Trophoblast cell (in vitro differentiated cells and primary cell): ENCODE results near the gene BSPRY.
A peak's percentile ranks its signal among the peaks of the same experiment; 100 is the strongest.

ENCODE experiments used
- DNase-seq, 2 donors: peaks; one replicate each; pipeline ENCODE4 v3.0.0-alpha.2; 2016
- H2AFZ ChIP-seq: 2 replicates; pipeline ENCODE4 v1.6.1; 2013; ENCODE audit warnings: low read length, moderate library complexity, mild to moderate bottlenecking; ENCODE audit not compliant: insufficient read depth, poor library complexity
- H2AK5ac ChIP-seq: 2 replicates; pipeline ENCODE4 v1.6.1; 2013; ENCODE audit warnings: mild to moderate bottlenecking, low read length
- H2BK120ac ChIP-seq: 2 replicates; pipeline ENCODE4 v1.6.1; 2013; ENCODE audit warnings: low read length, mild to moderate bottlenecking, moderate library complexity; ENCODE audit not compliant: insufficient read depth, poor library complexity
- H2BK12ac ChIP-seq: 2 replicates; pipeline ENCODE4 v1.6.1; 2013; ENCODE audit warnings: mild to moderate bottlenecking, low read length, moderate library complexity
- H2BK5ac ChIP-seq: 2 replicates; pipeline ENCODE4 v1.6.1; 2013; ENCODE audit warnings: low read length, low read depth, moderate library complexity, mild to moderate bottlenecking; ENCODE audit not compliant: poor library complexity
- H3K14ac ChIP-seq: 2 replicates; pipeline ENCODE4 v1.6.1; 2013; ENCODE audit warnings: mild to moderate bottlenecking, low read length
- H3K18ac ChIP-seq: 2 replicates; pipeline ENCODE4 v1.6.1; 2013; ENCODE audit warnings: mild to moderate bottlenecking, low read length
- H3K23ac ChIP-seq: 2 replicates; pipeline ENCODE4 v1.6.1; 2013; ENCODE audit warnings: low read length
- H3K27ac ChIP-seq: 2 replicates; pipeline ENCODE4 v1.5.1; 2013; ENCODE audit warnings: low read depth, mild to moderate bottlenecking, inconsistent platforms, low read length, moderate library complexity
- H3K27me3 ChIP-seq: 2 replicates; pipeline ENCODE4 v1.6.1; 2013; ENCODE audit warnings: inconsistent platforms, mild to moderate bottlenecking, low read length, moderate library complexity; ENCODE audit not compliant: insufficient read depth
- H3K36me3 ChIP-seq, 2 experiments: 1 replicate in 1 of 2; 2 replicates in 1 of 2; pipeline ENCODE4 v1.6.1; 2013; ENCODE audit warnings: low read length in 2 of 2, mild to moderate bottlenecking in 2 of 2, moderate library complexity in 1 of 2; ENCODE audit not compliant: insufficient read depth in 2 of 2, control insufficient read depth in 1 of 2
- H3K4ac ChIP-seq: 2 replicates; pipeline ENCODE4 v1.6.1; 2013; ENCODE audit warnings: low read depth, mild to moderate bottlenecking, low read length, moderate library complexity
- H3K4me1 ChIP-seq, 2 experiments: 1 replicate in 1 of 2; 2 replicates in 1 of 2; pipeline ENCODE4 v1.6.1; 2013; ENCODE audit warnings: low read length in 2 of 2, mild to moderate bottlenecking in 2 of 2, moderate library complexity in 1 of 2; ENCODE audit not compliant: insufficient read depth in 2 of 2, control insufficient read depth in 1 of 2
- H3K4me2 ChIP-seq: 2 replicates; pipeline ENCODE4 v1.6.1; 2013; ENCODE audit warnings: inconsistent platforms, mild to moderate bottlenecking, low read length, moderate library complexity
- H3K4me3 ChIP-seq: 2 replicates; pipeline ENCODE4 v1.5.1; 2013; ENCODE audit warnings: mild to moderate bottlenecking, low read depth, low read length, inconsistent platforms
- H3K79me1 ChIP-seq: one replicate; pipeline ENCODE4 v1.6.1; 2013; ENCODE audit warnings: low read length
- H3K79me2 ChIP-seq: 2 replicates; pipeline ENCODE4 v1.6.1; 2013; ENCODE audit warnings: low read length, mild to moderate bottlenecking; ENCODE audit not compliant: control insufficient read depth, insufficient read depth, poor library complexity
- H3K9ac ChIP-seq: 2 replicates; pipeline ENCODE4 v1.6.1; 2013; ENCODE audit warnings: mild to moderate bottlenecking, low read length
- H3K9me3 ChIP-seq: 2 replicates; pipeline ENCODE4 v1.6.1; 2013; ENCODE audit warnings: low read depth, mild to moderate bottlenecking, control low read depth, inconsistent platforms, low read length; ENCODE audit not compliant: insufficient read depth
- H4K12ac ChIP-seq: 2 replicates; pipeline ENCODE4 v1.6.1; 2013; ENCODE audit warnings: low read depth, mild to moderate bottlenecking, low read length, moderate library complexity
- H4K8ac ChIP-seq: 2 replicates; pipeline ENCODE4 v1.6.1; 2013; ENCODE audit warnings: low read depth, mild to moderate bottlenecking, low read length, moderate library complexity
- H4K91ac ChIP-seq: one replicate; pipeline ENCODE4 v1.6.1; 2013; ENCODE audit warnings: low read depth, mild to moderate bottlenecking, low read length, moderate library complexity
- WGBS: extraction: QIAGEN DNeasy Blood & Tissue Kit; methylation state at CpG from one replicate; pipeline ENCODE4 v1.1.7; 2013; ENCODE audit warnings: missing lambda C conversion rate; ENCODE audit not compliant: insufficient read length, insufficient coverage; ENCODE audit errors: extremely low coverage; 5-methylcytosine and 5-hydroxymethylcytosine counted together

Gene BSPRY

DNA sequence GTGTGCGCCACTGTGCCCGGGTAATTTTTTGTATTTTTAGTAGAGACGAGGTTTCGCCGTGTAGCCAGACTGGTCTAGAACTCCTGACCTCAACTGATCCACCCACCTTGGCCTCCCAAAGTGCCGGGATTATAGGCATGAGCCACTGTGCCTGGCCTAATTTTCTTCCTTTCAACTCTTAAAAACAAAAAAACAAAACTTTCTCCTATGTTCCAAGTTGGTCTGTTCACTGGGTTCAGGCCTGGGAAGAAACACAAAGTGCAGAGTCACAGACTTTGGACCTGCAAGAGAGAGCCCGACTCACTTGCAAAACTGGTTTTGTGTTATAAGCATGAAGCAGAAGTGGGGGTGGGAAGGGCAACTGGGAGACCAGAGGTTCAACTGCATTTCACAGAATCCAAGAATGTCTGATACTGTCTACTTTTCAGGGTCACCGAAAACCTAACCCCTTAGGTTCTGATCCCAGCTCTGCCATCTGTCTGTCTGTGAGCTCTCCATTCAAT is 32.6 kb downstream of the BSPRY start:
- H4K8ac ChIP-seq, result no peak overlapping the region
- H2AK5ac ChIP-seq, result no peak overlapping the region
- no peak overlapping the region for H3K4ac ChIP-seq
- H3K9me3 ChIP-seq, result peaks cover under 1% of the 10 kb centered on the region
- no peak overlapping the region for H4K12ac ChIP-seq
- H3K9ac ChIP-seq, result no peak overlapping the region
- peak overlapping the region; percentile 90 for H3K27ac ChIP-seq
- peak overlapping the region; percentile 93 for H2BK5ac ChIP-seq
- peaks cover 17% of the 10 kb centered on the region for H3K79me1 ChIP-seq
- H3K4me3 ChIP-seq, result no peak overlapping the region
- no peaks in the 10 kb centered on the region for H3K27me3 ChIP-seq
- peak overlapping the region; percentile 26 for H3K4me2 ChIP-seq
- peak overlapping the region; percentile 69 for H2BK12ac ChIP-seq
- H2BK120ac ChIP-seq, result peak overlapping the region; percentile 62
- H3K18ac ChIP-seq, result no peak overlapping the region
- peak; percentile 54 to 61 for DNase-seq
- H4K91ac ChIP-seq, result peak overlapping the region; percentile 91
- peak overlapping the region; percentile 70 for H3K14ac ChIP-seq
- WGBS, result no CpG with 5 or more reads among the region's 8 CpGs
- H3K79me2 ChIP-seq, result peaks cover 4% of the 10 kb centered on the region
- H3K23ac ChIP-seq, result no peak overlapping the region
- peaks cover 17 to 27% of the 10 kb centered on the region in 2 experiments for H3K4me1 ChIP-seq
- H3K36me3 ChIP-seq, result peaks cover 0 to 1% of the 10 kb centered on the region in 2 experiments
- H2AFZ ChIP-seq, result no peak overlapping the region

GRCh38 chr9:113386571-113387393 is 37.4 kb downstream of the BSPRY start:
- no peak overlapping the region for H2BK12ac ChIP-seq
- H3K36me3 ChIP-seq, result peaks cover 34 to 37% of the 10 kb centered on the region in 2 experiments
- no peak overlapping the region for H4K91ac ChIP-seq
- no peak overlapping the region for H3K23ac ChIP-seq
- no peak overlapping the region for H3K9ac ChIP-seq
- DNase-seq, result peak; percentile 84 to 85
- peaks cover 7% of the 10 kb centered on the region for H3K9me3 ChIP-seq
- peaks cover 4 to 12% of the 10 kb centered on the region in 2 experiments for H3K4me1 ChIP-seq
- no peak overlapping the region for H2BK5ac ChIP-seq
- no peak overlapping the region for H3K4ac ChIP-seq
- no peaks in the 10 kb centered on the region for H3K27me3 ChIP-seq
- no peak overlapping the region for H3K18ac ChIP-seq
- no peak overlapping the region for H2AK5ac ChIP-seq
- WGBS, result no CpG with 5 or more reads among the region's 4 CpGs
- no peak overlapping the region for H2AFZ ChIP-seq
- no peak overlapping the region for H3K14ac ChIP-seq
- peak overlapping the region; percentile 54 for H3K27ac ChIP-seq
- no peaks in the 10 kb centered on the region for H3K79me2 ChIP-seq
- peaks cover 4% of the 10 kb centered on the region for H3K79me1 ChIP-seq
- no peak overlapping the region for H3K4me3 ChIP-seq
- no peak overlapping the region for H2BK120ac ChIP-seq
- no peak overlapping the region for H4K8ac ChIP-seq
- H3K4me2 ChIP-seq, result no peak overlapping the region
- H4K12ac ChIP-seq, result no peak overlapping the region

- Histone ChIP-seq H3K23ac (no peak overlapping the region), H3K36me3 (peaks cover 38 to 41% of the 10 kb centered on the region in 2 experiments), H4K91ac (no peak overlapping the region), H2AK5ac (no peak overlapping the region), H3K18ac (no peak overlapping the region), H3K9me3 (peaks cover 7% of the 10 kb centered on the region), H3K27ac (peak overlapping the region; percentile 47), H4K12ac (no peak overlapping the region), H3K4ac (no peak overlapping the region), H3K9ac (no peak overlapping the region), H3K27me3 (no peaks in the 10 kb centered on the region), H3K4me3 (no peak overlapping the region), H2BK12ac (no peak overlapping the region), H3K79me1 (no peaks in the 10 kb centered on the region), H3K4me2 (no peak overlapping the region), H3K4me1 (peaks cover 0 to 9% of the 10 kb centered on the region in 2 experiments), H2BK120ac (no peak overlapping the region), H2AFZ (no peak overlapping the region), H3K14ac (no peak overlapping the region), H4K8ac (no peak overlapping the region), H3K79me2 (no peaks in the 10 kb centered on the region), H2BK5ac (peak overlapping the region; percentile 13)
- no peak for DNase-seq
- no CpG with 5 or more reads among the region's 9 CpGs for WGBS
These were observed 38.4 kb downstream of the BSPRY start for GRCh38 chr9:113387560-113388230.

- Histone ChIP-seq H3K4me2 (no peak overlapping the region), H4K12ac (no peak overlapping the region), H2AFZ (no peak overlapping the region), H3K27ac (no peak overlapping the region), H3K9me3 (peaks cover 7% of the 10 kb centered on the region), H3K23ac (no peak overlapping the region), H3K9ac (no peak overlapping the region), H4K91ac (no peak overlapping the region), H2AK5ac (no peak overlapping the region), H2BK120ac (no peak overlapping the region), H3K4me3 (no peak overlapping the region), H3K36me3 (peaks cover 41 to 47% of the 10 kb centered on the region in 2 experiments), H3K79me2 (no peaks in the 10 kb centered on the region), H2BK12ac (no peak overlapping the region), H3K4ac (no peak overlapping the region), H2BK5ac (no peak overlapping the region), H3K4me1 (peaks cover 0 to 6% of the 10 kb centered on the region in 2 experiments), H4K8ac (no peak overlapping the region), H3K14ac (no peak overlapping the region), H3K27me3 (no peaks in the 10 kb centered on the region), H3K79me1 (no peaks in the 10 kb centered on the region), H3K18ac (no peak overlapping the region)
- WGBS, result no CpG with 5 or more reads among the region's 13 CpGs
- DNase-seq, result no peak
These were observed 39.5 kb downstream of the BSPRY start for GRCh38 chr9:113388833-113389232.
